Adrenal gland (tissue), 12 donors: ENCODE results near the gene OR8G5. TPM values are rescaled to one million over a fixed set of nuclear protein-coding genes. Genes with fewer than 3 reads are reported as not detected.

Source experiments
- DNase-seq, 7 donors: peaks; one replicate each; pipeline ENCODE4 v3.0.0-alpha.2; 2019 to 2020
- H3K27ac ChIP-seq, 5 donors: fragments of 200-600 bp; sonication (generic) in 4 of 5; 1 replicate in 3 of 5; 2 replicates in 2 of 5; pipeline versions ENCODE4 v1.5.1 to v1.8.0; 2016 to 2020; ENCODE audit warnings: mild to moderate bottlenecking in 1 of 5
- H3K27me3 ChIP-seq: fragments of 200-600 bp; 2 replicates; pipeline ENCODE4 v1.8.0; 2021
- H3K36me3 ChIP-seq, 2 donors: fragments of 200-600 bp; replicated peaks in 1 of 2; 1 replicate in 1 of 2; 2 replicates in 1 of 2; pipeline versions ENCODE4 v1.5.1 to v1.8.0; 2018 to 2022
- H3K4me1 ChIP-seq, 2 donors: fragments of 200-600 bp; replicated peaks in 1 of 2; 1 replicate in 1 of 2; 2 replicates in 1 of 2; pipeline versions ENCODE4 v1.5.1 to v1.8.0; 2018 to 2021
- H3K4me3 ChIP-seq, 4 donors: fragments of 200-600 bp; sonication (generic) in 3 of 4; one replicate each; pipeline ENCODE4 v1.5.1; 2016 to 2018
- H3K9me3 ChIP-seq, 3 donors: fragments of 200-600 bp; sonication (generic) in 1 of 3; replicated peaks in 1 of 3; 1 replicate in 2 of 3; 2 replicates in 1 of 3; pipeline versions ENCODE4 v1.5.1 to v1.8.0; 2016 to 2021
- CTCF ChIP-seq, 6 experiments: fragments of 450-650 bp in 4 of 6; fragments of 200-600 bp in 2 of 6; sonication (generic) in 1 of 6; IDR thresholded peaks; 1 replicate in 5 of 6; 2 replicates in 1 of 6; pipeline versions ENCODE4 v1.5.1 to v1.8.0; 2016 to 2021; ENCODE audit warnings: antibody characterized with exemption in 6 of 6, mild to moderate bottlenecking in 2 of 6, moderate library complexity in 1 of 6
- POLR2A ChIP-seq, 2 donors: fragments of 450-650 bp; IDR thresholded peaks; one replicate each; pipeline ENCODE4 v1.6.1; 2017; ENCODE audit warnings: antibody characterized with exemption in 2 of 2, mild to moderate bottlenecking in 2 of 2, moderate library complexity in 1 of 2
- WGBS, 4 donors: extraction: QIAGEN DNeasy Blood & Tissue Kit in 2 of 4; methylation state at CpG; one replicate each; pipeline versions ENCODE4 v1.1.5 to v1.1.7; 2013 to 2017; 5-methylcytosine and 5-hydroxymethylcytosine counted together
- intact Hi-C, 2 donors: fragments of 100-400 bp; cut with DNase I; formaldehyde crosslinking; loops; one replicate each; pipeline versions ENCODE4 v1.14.1 to v1.15.0; 2022 to 2023
- polyA plus RNA-seq, 3 donors: library from polyadenylated mRNA; stranded (reverse); fragments of 200-250 nt in 2 of 3; fragments of 350-450 nt in 1 of 3; fragmentation: Illumina TruSeq in 1 of 3; extraction: RNeasy Lipid Tissue Mini Kit (QIAGEN cat#74804) in 1 of 3; gene quantifications; one replicate each; pipeline ENCODE4 v1.2.3, GENCODE V29; 2013 to 2014
- total RNA-seq, 9 donors: library from RNA; depleted of rRNA in 4 of 9; stranded (reverse); fragments of >200 nt in 4 of 9; fragments of 120-200 nt in 1 of 9; fragmentation: NEBNext Ultra II Directional in 1 of 9; extraction: Animal tissue kit (Norgen Biotek cat#: 25700) in 1 of 9; gene quantifications; one replicate each; pipeline versions ENCODE4 v1.1.0 to v1.2.4, GENCODE V29; 2013 to 2023
- donor health status: healthy with polysubstance abuse.
- donor health status: Bipolar disorder and iron deficiency.
- donor health status: DM: yes; HTN: yes; CAD: no.
- donor health status: DM: no; HTN: no; CAD: no.
- donor health status: DM: no; HTN: no; CAD: no.
- donor health status: DM: yes; HTN: yes; CAD: no.

Gene OR8G5
- total and polyA plus RNA-seq, 12 donors, result not detected

- no peaks in the 10 kb centered on the region for H3K36me3 ChIP-seq
- H3K27ac ChIP-seq, result no peak overlapping the region
- no peaks in the 10 kb centered on the region for H3K9me3 ChIP-seq
- no peak for TF ChIP-seq CTCF (IDR thresholded peaks at IDR 0.05)
- TF ChIP-seq POLR2A (IDR thresholded peaks at IDR 0.05), result no peak
- H3K27me3 ChIP-seq, result no peaks in the 10 kb centered on the region
- intact Hi-C loops, result no loop called here
- no peaks in the 10 kb centered on the region for H3K4me1 ChIP-seq
- no peak for DNase-seq
- H3K4me3 ChIP-seq, result no peak overlapping the region
- WGBS, 4 donors, result 82 to 96% (median 92%) methylated on average over 2 of the region's 2 CpGs
These were observed 17.8 kb downstream of the OR8G5 start for GRCh38 chr11:124274000-124274399.

GRCh38 chr11:124276081-124276480 is 19.9 kb downstream of the OR8G5 start:
- Histone ChIP-seq H3K4me1 (no peaks in the 10 kb centered on the region), H3K36me3 (no peaks in the 10 kb centered on the region), H3K27me3 (no peaks in the 10 kb centered on the region), H3K9me3 (no peaks in the 10 kb centered on the region), H3K4me3 (no peak overlapping the region), H3K27ac (no peak overlapping the region)
- 41 to 63% (median 54%) methylated on average over 1 of the region's 1 CpG for WGBS, 4 donors
- TF ChIP-seq POLR2A (IDR thresholded peaks at IDR 0.05) (no peak), CTCF (IDR thresholded peaks at IDR 0.05) (no peak)
- no peak for DNase-seq
- intact Hi-C loops, result no loop called here

- no peak for DNase-seq
- H3K27ac ChIP-seq, result no peak overlapping the region
- no peaks in the 10 kb centered on the region for H3K36me3 ChIP-seq
- intact Hi-C loops, result no loop called here
- 79 to 93% (median 86%) methylated on average over 2 to 3 of the region's 3 CpGs for WGBS, 4 donors
- no peak overlapping the region for H3K4me3 ChIP-seq
- no peaks in the 10 kb centered on the region for H3K27me3 ChIP-seq
- no peaks in the 10 kb centered on the region for H3K4me1 ChIP-seq
- no peaks in the 10 kb centered on the region for H3K9me3 ChIP-seq
- no peak for TF ChIP-seq CTCF (IDR thresholded peaks at IDR 0.05)
- no peak for TF ChIP-seq POLR2A (IDR thresholded peaks at IDR 0.05)
These were observed 21.0 kb downstream of the OR8G5 start for GRCh38 chr11:124277207-124277606.

GRCh38 chr11:124277804-124278203 is 21.6 kb downstream of the OR8G5 start:
- no peak for DNase-seq
- intact Hi-C loops, result no loop called here
- no peak overlapping the region for H3K4me3 ChIP-seq
- no peaks in the 10 kb centered on the region for H3K4me1 ChIP-seq
- H3K27me3 ChIP-seq, result no peaks in the 10 kb centered on the region
- H3K27ac ChIP-seq, result no peak overlapping the region
- 56 to 71% (median 65%) methylated on average over 3 of the region's 3 CpGs for WGBS, 4 donors
- H3K36me3 ChIP-seq, result no peaks in the 10 kb centered on the region
- TF ChIP-seq CTCF (IDR thresholded peaks at IDR 0.05) (no peak), POLR2A (IDR thresholded peaks at IDR 0.05) (no peak)
- H3K9me3 ChIP-seq, result no peaks in the 10 kb centered on the region
